Hepatocyte (in vitro differentiated cells): ENCODE data around the gene PGR.
"Not testable (repeated sequence)": the region's sequence is repeated elsewhere in the genome, so short reads cannot be mapped to it uniquely, and the experiment has no call there.

Source experiments
- EZH2 ChIP-seq: fragments of 200-600 bp; sonication (generic); IDR thresholded peaks from 2 replicates; pipeline ENCODE4 v1.6.1; 2016; ENCODE audit warnings: antibody characterized with exemption, mild to moderate bottlenecking, borderline replicate concordance
- EZH2phosphoT487 ChIP-seq: fragments of 200-600 bp; sonication (generic); IDR thresholded peaks from one replicate; pipeline ENCODE4 v1.6.1; 2018; ENCODE audit warnings: antibody characterized with exemption, mild to moderate bottlenecking, low read depth, moderate library complexity; ENCODE audit not compliant: unreplicated experiment, severe bottlenecking
- TF ChIP-seq, protein P1 (sequence below): fragments of 200-600 bp; sonication (generic); IDR thresholded peaks from 2 replicates; pipeline ENCODE4 v1.5.1; 2016; ENCODE audit warnings: antibody characterized with exemption, mild to moderate bottlenecking; ENCODE audit not compliant: poor library complexity

DNA sequence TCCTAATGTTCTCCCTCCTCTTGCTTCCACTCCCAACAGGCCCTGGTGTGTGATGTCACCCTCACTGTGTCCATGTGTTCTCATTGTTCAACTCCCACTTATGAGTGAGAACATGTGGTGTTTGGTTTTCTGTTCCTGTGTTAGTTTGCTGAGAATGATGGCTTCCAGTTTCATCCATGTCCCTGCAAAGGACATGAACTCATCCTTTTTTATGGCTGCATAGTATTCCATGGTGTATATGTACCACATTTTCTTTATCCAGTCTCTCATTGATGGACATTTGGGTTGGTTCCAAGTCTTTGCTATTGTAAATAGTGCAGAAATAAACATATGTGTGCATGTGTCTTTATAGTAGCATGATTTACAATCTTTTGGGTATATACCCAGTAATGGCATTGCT is 115.9 kb downstream of the PGR start:
- TF ChIP-seq, protein P1, sequence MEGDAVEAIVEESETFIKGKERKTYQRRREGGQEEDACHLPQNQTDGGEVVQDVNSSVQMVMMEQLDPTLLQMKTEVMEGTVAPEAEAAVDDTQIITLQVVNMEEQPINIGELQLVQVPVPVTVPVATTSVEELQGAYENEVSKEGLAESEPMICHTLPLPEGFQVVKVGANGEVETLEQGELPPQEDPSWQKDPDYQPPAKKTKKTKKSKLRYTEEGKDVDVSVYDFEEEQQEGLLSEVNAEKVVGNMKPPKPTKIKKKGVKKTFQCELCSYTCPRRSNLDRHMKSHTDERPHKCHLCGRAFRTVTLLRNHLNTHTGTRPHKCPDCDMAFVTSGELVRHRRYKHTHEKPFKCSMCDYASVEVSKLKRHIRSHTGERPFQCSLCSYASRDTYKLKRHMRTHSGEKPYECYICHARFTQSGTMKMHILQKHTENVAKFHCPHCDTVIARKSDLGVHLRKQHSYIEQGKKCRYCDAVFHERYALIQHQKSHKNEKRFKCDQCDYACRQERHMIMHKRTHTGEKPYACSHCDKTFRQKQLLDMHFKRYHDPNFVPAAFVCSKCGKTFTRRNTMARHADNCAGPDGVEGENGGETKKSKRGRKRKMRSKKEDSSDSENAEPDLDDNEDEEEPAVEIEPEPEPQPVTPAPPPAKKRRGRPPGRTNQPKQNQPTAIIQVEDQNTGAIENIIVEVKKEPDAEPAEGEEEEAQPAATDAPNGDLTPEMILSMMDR: not testable (repeated sequence)
- not testable (repeated sequence) for TF ChIP-seq EZH2, EZH2phosphoT487
